Stimulated activated CD4-positive, alpha-beta T cell treated with anti-CD3 and anti-CD28 coated beads, TNF-alpha, amount 100 ng/mL, for 24 hours (primary cell): Measurements from ENCODE around the gene TDRD7.

Experiments
- DNase-seq, 3 experiments: peaks; one replicate each; pipeline ENCODE4 v3.0.0-alpha.2; 2020; ENCODE audit warnings: low read depth in 3 of 3

TDRD7 gene

GRCh38 chr9:97387936-97388684 lies 23.8 kb upstream of the TDRD7 start:
- DNase-seq, result no peak

DNA sequence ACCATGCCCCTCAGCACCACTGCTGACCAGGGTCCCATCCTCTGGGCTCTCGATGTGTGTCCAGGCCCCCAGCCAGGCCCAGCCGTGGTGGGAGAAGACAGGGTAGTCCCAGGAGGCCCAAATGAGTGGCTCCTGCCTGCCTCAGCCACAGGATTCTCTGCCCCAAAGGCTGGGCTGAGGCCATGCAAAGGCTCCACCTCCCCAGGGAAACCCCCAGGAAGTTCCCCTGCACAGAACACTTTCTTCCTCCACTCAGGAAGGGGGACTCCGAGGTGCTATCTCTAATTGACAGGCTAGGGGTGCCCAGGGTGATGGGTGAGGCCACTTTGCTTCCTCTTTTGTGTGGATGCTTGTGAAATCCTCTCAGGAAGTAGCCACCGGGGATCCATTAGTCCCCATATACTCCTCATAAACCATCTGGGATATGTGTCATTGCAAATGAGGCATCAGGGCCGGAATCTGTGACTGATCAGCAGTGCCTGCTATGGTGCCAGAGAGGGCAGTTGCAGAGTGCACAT lies 23.1 kb upstream of the TDRD7 start:
- peak in 1 of 3 experiments; percentile 39 for DNase-seq

DNA sequence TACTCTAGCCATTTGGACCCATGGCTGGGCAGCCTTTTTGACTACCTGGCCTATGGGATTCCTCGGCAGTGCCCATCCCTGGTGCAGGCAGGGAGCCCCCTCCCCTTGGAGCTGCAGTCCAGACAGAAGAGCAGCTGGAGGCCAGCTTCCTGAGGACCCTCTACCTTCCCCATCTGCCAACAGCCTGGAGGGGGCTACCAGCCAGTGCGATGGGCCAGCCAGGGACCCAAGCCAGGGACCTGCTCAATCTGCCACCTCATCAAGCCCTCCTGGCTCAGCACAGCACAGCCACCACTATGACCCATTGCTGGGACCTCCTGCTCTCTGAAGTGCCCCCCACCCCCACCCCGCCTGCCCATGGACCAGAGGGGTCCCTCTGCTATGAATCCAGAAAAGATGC lies 22.6 kb upstream of the TDRD7 start:
- no peak for DNase-seq

- DNase-seq, result no peak
Observed at GRCh38 chr9:97390791-97391406, 21.0 kb upstream of the TDRD7 start.

DNA sequence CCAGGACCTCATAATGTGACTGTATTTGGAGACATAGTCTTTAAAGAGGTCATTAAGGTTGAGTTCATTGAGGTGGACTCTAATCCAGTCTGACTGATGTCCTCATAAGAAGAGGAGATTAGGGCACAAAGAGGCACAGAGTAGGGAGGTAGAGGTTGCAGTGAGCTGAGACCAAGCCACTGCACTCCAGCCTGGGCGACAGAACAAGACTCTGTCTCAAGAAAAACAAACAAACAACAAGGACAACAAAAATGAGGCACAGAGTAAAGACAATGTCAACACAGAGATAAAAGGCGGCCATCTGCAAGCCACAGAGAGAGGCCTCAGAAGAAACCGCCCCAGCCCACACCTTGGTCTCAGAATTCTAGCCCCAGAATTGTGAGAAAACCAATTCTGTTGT lies 17.0 kb upstream of the TDRD7 start:
- DNase-seq, result no peak

- DNase-seq, result no peak
Observed at GRCh38 chr9:97395745-97396144, 16.2 kb upstream of the TDRD7 start.

DNA sequence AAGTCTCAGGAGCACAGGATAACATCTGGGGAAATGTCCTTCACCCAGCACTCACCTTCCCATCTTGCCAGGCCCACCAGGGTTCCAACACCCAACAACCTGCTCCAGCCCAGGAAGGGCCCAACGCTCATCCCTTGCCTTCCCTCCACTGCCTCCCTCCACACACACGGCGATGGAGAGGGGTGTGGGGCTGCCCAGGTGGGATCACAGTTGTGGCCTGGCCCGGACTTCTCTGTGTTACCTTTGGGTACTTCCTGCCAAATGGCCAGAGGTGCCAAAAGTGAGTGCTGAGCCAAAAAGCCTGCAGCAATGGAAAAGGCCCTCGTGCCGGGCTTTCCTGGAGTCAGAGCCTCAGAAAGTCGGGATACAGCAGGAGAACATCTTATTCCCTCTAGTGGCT lies 15.6 kb upstream of the TDRD7 start:
- no peak for DNase-seq

GRCh38 chr9:97397220-97397619 lies 14.7 kb upstream of the TDRD7 start:
- DNase-seq, result peak in 1 of 3 experiments; percentile 11

DNA sequence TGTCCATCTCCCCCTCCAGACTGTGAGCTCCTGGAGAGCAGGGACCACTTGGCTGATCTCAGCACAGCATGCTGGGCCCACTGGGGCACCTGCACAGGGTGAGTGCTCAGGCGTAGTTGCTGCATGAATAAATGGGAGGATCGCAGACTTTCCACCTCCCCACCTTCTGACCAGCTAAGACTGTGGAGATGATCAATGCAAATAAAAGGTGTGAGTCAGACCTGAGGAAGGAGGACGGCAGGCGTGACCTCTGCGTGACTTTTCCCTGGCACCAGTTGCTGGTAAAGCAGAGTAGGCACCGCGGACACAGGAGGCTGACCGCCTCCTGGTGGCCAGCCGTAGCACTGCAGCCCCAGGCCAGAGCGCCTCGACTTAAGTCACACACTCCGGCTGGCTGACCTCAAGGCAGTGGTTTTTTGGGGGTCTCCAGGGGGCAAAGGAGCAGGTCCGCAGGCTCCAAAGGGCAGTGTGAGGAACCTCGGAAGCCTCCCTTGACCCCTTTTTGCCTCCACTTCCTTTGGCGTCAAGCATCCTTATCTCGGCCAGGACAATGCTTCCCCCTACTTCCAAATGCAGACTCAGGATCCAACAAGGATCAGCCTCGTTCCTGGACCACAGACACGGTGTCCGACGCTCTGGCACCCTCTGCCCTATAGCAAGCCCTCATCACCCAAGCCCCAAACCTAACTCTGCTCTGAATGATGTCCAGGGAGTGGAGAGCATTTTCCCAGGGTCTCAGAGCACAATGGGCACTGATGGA lies 12.7 kb upstream of the TDRD7 start:
- DNase-seq, result peak; percentile 33 to 68 (median 48)

GRCh38 chr9:97403746-97404316 lies 8.1 kb upstream of the TDRD7 start:
- DNase-seq, result no peak

GRCh38 chr9:97405551-97405950 lies 6.3 kb upstream of the TDRD7 start:
- no peak for DNase-seq

DNA sequence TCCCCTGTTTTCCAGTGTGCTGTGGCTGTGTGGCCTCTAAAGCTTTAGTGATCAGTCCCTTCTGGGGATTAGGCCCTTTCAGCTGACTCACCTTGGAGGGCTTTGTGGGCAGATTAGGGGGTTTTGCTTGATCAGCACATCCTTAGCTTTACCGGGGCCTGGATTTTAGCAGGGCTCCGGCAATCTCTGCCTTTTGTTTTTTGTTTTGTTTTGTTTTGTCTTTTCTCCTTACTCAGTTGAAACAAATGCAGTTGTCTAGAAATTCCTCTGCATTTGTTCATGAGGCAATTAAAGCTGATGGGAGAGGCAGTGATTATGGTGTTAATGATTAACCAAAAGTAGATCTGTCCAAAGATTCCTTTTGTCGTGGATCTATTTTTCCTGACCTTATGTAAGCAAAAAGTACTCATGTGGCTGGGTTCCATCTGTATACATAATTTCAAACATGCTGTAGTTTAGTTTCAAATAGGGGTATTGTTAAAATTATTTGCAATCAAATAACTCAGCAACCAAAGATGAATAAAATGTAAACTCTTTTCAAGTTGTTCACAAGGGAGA lies 5.2 kb upstream of the TDRD7 start:
- DNase-seq, result no peak

DNA sequence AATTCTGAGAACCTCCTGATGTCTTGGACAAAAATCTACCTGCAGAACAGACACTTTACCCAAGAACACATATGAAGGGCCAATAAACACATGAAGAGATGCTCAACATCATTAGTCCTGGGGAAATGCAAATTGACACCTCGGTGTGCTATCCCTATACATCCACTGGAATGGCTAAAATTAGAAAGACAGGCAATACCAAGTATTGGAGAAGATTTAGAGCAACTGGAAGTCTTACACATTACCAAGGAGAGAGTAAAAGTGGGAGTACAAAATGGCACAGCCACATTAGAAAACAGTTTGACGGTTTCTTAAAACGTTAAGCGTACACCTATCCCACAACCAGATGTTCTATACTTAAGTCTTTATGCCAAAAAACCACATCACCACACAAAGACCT lies 3.3 kb upstream of the TDRD7 start:
- no peak for DNase-seq

DNA sequence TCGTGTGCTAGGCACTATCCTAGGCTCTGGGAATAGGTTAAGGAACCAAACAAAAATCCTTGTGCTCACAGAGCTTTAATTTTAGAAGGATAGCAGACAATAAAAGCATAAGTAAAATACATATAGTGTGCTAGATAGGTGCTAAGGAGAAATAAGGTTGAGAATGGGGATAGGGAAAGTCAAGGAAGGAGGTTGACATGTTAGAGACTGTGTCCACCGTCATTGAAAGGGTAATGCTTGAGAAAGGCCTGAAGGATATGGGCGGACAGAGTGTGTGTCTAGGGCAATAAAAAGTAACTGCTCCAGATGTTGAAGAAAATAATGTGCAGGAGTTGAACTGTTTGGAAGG lies 482 bp upstream of the TDRD7 start:
- no peak for DNase-seq

- no peak for DNase-seq
Observed at GRCh38 chr9:97412626-97413385, 910 bp downstream of the TDRD7 start.

DNA sequence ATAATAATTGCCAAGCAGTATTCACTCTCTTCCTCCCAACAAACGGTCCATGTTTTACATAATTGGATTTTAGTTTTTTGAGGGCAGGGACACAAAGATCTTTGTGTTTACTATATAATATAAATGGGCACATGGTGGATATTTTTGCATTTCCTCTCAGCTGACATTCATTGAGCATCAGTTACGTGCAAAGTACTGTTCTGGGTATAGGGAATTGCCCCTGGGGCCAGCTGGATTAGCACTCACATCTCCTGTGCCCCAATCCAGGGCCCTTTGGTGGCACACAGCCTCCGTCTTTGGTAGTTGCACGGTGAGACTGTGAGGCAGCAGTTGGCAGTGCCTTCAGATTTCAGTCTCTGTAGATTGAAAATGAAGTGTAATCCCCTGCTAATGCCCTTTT lies 1.6 kb downstream of the TDRD7 start:
- DNase-seq, result no peak

DNA sequence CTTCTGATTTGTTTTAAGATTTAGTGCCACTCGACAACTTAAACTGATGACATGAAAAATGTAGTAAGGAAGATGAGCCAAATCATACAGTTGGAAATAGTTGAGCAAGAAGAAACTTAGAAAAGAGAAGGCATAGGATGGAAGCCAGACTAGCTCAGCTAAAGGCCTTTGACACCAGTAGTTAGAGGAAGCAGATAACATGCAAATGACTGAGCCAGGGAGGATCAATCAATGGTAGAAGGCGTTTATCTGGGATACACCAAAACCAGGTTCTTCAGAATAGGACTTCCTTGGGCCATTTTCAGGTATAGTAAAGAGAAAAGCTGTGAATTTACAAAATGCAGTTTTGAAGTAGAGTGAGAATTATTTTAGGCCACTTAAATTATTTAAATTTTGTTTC lies 3.2 kb downstream of the TDRD7 start:
- no peak for DNase-seq

- no peak for DNase-seq
Observed at GRCh38 chr9:97418880-97419279, 7.0 kb downstream of the TDRD7 start.

- no peak for DNase-seq
Observed at GRCh38 chr9:97419309-97419867, 7.5 kb downstream of the TDRD7 start.

- no peak for DNase-seq
Observed at GRCh38 chr9:97425336-97425972, 13.6 kb downstream of the TDRD7 start.

- no peak for DNase-seq
Observed at GRCh38 chr9:97425973-97426336, 14.1 kb downstream of the TDRD7 start.
